ENCODE measurements around the gene KIRREL3. TPM values are rescaled to one million over a fixed set of nuclear protein-coding genes. Genes with fewer than 3 reads are reported as not detected.

The KIRREL3 gene
- total RNA-seq, 2 experiments from 2014 or later = not detected

- ATAC-seq (ENCODE audit: poor library complexity) = no peak
- ChIA-PET CTCF (no interaction called here), POLR2A (no interaction called here)
- Mint-ChIP-seq H3K27me3 (peaks cover 33% of the 10 kb centered on the region), H3K27ac (no peak overlapping the region), H3K36me3 (ENCODE audit: low read depth) (no peaks in the 10 kb centered on the region), H3K9me3 (no peaks in the 10 kb centered on the region), H3K4me1 (ENCODE audit: low read depth) (no peaks in the 10 kb centered on the region), H3K4me3 (no peak overlapping the region)
- Histone ChIP-seq H3K36me3 (ENCODE audit: insufficient read depth, low read length) (no peaks in the 10 kb centered on the region), H3K4me1 (ENCODE audit: insufficient read depth, low read length) (no peaks in the 10 kb centered on the region), H3K4me3 (ENCODE audit: low read length) (no peak overlapping the region), H3K27me3 (ENCODE audit: control insufficient read depth in 1 of 2, insufficient read depth in 2 of 2, low read length in 2 of 2) (peaks cover 0 to 4% of the 10 kb centered on the region in 2 experiments), H3K27ac (ENCODE audit: low read depth in 1 of 2, low read length in 2 of 2) (no peak overlapping the region), H3K9me3 (ENCODE audit: control insufficient read depth in 1 of 2, insufficient read depth in 1 of 2, low read length in 2 of 2) (no peaks in the 10 kb centered on the region)
- TF ChIP-seq, protein P1, sequence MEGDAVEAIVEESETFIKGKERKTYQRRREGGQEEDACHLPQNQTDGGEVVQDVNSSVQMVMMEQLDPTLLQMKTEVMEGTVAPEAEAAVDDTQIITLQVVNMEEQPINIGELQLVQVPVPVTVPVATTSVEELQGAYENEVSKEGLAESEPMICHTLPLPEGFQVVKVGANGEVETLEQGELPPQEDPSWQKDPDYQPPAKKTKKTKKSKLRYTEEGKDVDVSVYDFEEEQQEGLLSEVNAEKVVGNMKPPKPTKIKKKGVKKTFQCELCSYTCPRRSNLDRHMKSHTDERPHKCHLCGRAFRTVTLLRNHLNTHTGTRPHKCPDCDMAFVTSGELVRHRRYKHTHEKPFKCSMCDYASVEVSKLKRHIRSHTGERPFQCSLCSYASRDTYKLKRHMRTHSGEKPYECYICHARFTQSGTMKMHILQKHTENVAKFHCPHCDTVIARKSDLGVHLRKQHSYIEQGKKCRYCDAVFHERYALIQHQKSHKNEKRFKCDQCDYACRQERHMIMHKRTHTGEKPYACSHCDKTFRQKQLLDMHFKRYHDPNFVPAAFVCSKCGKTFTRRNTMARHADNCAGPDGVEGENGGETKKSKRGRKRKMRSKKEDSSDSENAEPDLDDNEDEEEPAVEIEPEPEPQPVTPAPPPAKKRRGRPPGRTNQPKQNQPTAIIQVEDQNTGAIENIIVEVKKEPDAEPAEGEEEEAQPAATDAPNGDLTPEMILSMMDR (IDR thresholded peaks at IDR 0.05) = no peak
- no peak for DNase-seq
- intact Hi-C loops (cut with DNase I, micrococcal nuclease) = no loop called here
Measured at GRCh38 chr11:126570489-126570888, 430.1 kb downstream of the KIRREL3 start.

- TF ChIP-seq, protein P1 (IDR thresholded peaks at IDR 0.05) = no peak
- H3K27ac ChIP-seq (ENCODE audit: low read depth in 1 of 2, low read length in 2 of 2) = no peak overlapping the region
- ATAC-seq (ENCODE audit: poor library complexity) (no peak), DNase-seq (no peak)
- H3K4me3 Mint-ChIP-seq = no peak overlapping the region
- H3K27me3 Mint-ChIP-seq = peaks cover 43% of the 10 kb centered on the region
- ChIA-PET CTCF (no interaction called here), POLR2A (no interaction called here)
- H3K9me3 ChIP-seq (ENCODE audit: control insufficient read depth in 1 of 2, insufficient read depth in 1 of 2, low read length in 2 of 2) = no peaks in the 10 kb centered on the region
- peaks cover 3% of the 10 kb centered on the region for H3K9me3 Mint-ChIP-seq
- no peak overlapping the region for H3K27ac Mint-ChIP-seq
- peaks cover 4 to 7% of the 10 kb centered on the region in 2 experiments for H3K27me3 ChIP-seq (ENCODE audit: control insufficient read depth in 1 of 2, insufficient read depth in 2 of 2, low read length in 2 of 2)
- no peaks in the 10 kb centered on the region for H3K36me3 ChIP-seq (ENCODE audit: insufficient read depth, low read length)
- intact Hi-C loops (cut with DNase I, micrococcal nuclease) = no loop called here
- H3K4me3 ChIP-seq (ENCODE audit: low read length) = no peak overlapping the region
- H3K4me1 Mint-ChIP-seq (ENCODE audit: low read depth) = no peaks in the 10 kb centered on the region
- H3K4me1 ChIP-seq (ENCODE audit: insufficient read depth, low read length) = no peaks in the 10 kb centered on the region
- no peaks in the 10 kb centered on the region for H3K36me3 Mint-ChIP-seq (ENCODE audit: low read depth)
Measured at GRCh38 chr11:126567419-126567818, 433.2 kb downstream of the KIRREL3 start.

DNA sequence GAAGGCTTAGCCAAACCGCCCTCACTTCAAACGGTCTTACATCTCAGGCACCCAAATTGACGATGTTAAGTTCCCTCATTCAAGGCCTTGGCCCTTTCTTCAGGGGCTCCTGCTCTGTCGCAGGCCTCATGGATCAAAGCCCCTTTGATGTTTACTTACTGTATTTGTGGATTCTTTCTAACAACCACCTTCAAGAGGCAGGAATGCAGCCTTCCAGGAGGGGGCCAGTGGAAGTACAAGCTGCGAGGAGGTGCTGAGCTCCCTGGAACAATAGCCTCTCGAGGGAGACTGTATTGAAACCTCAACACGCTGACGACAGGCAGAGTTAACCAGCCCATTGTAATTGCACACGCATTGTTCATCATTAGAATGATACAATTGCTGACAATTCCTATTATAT lies 436.0 kb downstream of the KIRREL3 start:
- peaks cover 10% of the 10 kb centered on the region for H3K9me3 Mint-ChIP-seq
- H3K4me3 ChIP-seq (ENCODE audit: low read length) = no peak overlapping the region
- no peak overlapping the region for H3K4me3 Mint-ChIP-seq
- no peak overlapping the region for H3K27ac ChIP-seq (ENCODE audit: low read depth in 1 of 2, low read length in 2 of 2)
- no peak for ATAC-seq (ENCODE audit: poor library complexity)
- TF ChIP-seq, protein P1 (IDR thresholded peaks at IDR 0.05) = no peak
- H3K36me3 ChIP-seq (ENCODE audit: insufficient read depth, low read length) = no peaks in the 10 kb centered on the region
- H3K9me3 ChIP-seq (ENCODE audit: control insufficient read depth in 1 of 2, insufficient read depth in 1 of 2, low read length in 2 of 2) = peaks cover 0 to 8% of the 10 kb centered on the region in 2 experiments
- no peaks in the 10 kb centered on the region for H3K4me1 Mint-ChIP-seq (ENCODE audit: low read depth)
- POLR2A ChIA-PET = no interaction called here
- peaks cover 50% of the 10 kb centered on the region for H3K27me3 Mint-ChIP-seq
- intact Hi-C loops (cut with DNase I, micrococcal nuclease) = no loop called here
- CTCF ChIA-PET = no interaction called here
- peaks cover 0 to 7% of the 10 kb centered on the region in 2 experiments for H3K27me3 ChIP-seq (ENCODE audit: control insufficient read depth in 1 of 2, insufficient read depth in 2 of 2, low read length in 2 of 2)
- no peak overlapping the region for H3K27ac Mint-ChIP-seq
- no peaks in the 10 kb centered on the region for H3K36me3 Mint-ChIP-seq (ENCODE audit: low read depth)
- no peak for DNase-seq
- H3K4me1 ChIP-seq (ENCODE audit: insufficient read depth, low read length) = no peaks in the 10 kb centered on the region

All from CD4-positive, alpha-beta T cell (primary cell).